ENCODE measurements around the gene L3HYPDH.
A peak's percentile ranks its signal among the peaks of the same experiment; 100 is the strongest.

DNA sequence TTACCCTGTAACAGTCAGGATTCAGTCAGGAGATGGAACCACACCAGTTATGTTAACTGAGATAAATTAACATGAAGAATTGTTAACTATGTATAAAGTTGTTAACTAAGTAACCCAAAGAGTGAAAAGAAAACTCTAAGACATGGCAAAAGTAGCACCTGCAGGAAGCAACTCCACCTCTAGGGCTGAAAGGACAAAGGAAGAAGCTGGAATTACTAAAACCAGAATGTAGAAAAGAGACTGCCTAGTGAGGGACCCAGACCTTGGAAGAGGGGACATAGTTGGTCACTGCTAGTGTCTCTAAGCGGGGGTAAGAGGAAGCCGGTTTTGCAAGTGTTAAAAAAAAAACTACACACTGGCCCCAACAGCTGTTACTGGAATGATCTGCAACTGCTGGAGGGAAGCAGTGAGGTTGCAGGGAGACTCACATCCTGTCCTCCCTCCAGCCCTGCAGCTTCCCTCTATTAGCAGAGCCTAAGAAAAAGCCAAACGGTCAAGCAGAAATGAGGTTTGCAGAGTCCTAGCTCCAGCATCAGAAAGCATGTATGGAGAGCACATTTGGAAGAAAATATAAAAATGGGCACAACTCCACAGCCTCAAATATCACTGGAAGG lies 58.8 kb downstream of the L3HYPDH start:
- no peak for TF ChIP-seq EZH2 (IDR thresholded peaks at IDR 0.05; ENCODE audit: low read length)
- TF ChIP-seq, protein P1, sequence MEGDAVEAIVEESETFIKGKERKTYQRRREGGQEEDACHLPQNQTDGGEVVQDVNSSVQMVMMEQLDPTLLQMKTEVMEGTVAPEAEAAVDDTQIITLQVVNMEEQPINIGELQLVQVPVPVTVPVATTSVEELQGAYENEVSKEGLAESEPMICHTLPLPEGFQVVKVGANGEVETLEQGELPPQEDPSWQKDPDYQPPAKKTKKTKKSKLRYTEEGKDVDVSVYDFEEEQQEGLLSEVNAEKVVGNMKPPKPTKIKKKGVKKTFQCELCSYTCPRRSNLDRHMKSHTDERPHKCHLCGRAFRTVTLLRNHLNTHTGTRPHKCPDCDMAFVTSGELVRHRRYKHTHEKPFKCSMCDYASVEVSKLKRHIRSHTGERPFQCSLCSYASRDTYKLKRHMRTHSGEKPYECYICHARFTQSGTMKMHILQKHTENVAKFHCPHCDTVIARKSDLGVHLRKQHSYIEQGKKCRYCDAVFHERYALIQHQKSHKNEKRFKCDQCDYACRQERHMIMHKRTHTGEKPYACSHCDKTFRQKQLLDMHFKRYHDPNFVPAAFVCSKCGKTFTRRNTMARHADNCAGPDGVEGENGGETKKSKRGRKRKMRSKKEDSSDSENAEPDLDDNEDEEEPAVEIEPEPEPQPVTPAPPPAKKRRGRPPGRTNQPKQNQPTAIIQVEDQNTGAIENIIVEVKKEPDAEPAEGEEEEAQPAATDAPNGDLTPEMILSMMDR (optimal IDR thresholded peaks at IDR 0.05 in 1 of 3, IDR thresholded peaks at IDR 0.05 in 1 of 3, conservative IDR thresholded peaks at IDR 0.05 in 1 of 3; ENCODE audit: extremely low read depth in 1 of 3, insufficient read depth in 2 of 3, low read length in 3 of 3), result peak in 2 of 3 experiments; percentile 13 to 18

Measured in keratinocyte (primary cell).